PC-3 (cell line): ENCODE measurements around the gene CYB5R2. TPM values are rescaled to one million over a fixed set of nuclear protein-coding genes. Genes with fewer than 3 reads are reported as not detected.

Source experiments
- ATAC-seq: fragments of 200-7000 bp; cut with Tn5 transposase; 2 replicates; pipeline ENCODE4 v1.9.1; 2020; ENCODE audit warnings: mild to moderate bottlenecking, moderate library complexity
- BruUV-seq: library from RNA; stranded (reverse); fragments of 400-500 nt; replicated peaks from 2 replicates; lab custom pipeline; 2021; lab: Mats Ljungman, UMichigan
- CTCF ChIA-PET: fragments of 300-600 bp; sonication (Branson Sonifier 250); formaldehyde crosslinking; loops from one replicate; lab custom pipeline; 2022; ENCODE audit warnings: antibody characterized with exemption; lab: Charles Lee
- POLR2A ChIA-PET: fragments of 300-600 bp; sonication (Branson Sonifier 250); formaldehyde crosslinking; loops from one replicate; lab custom pipeline; 2022; ENCODE audit warnings: antibody characterized with exemption; ENCODE audit not compliant: unreplicated experiment; lab: Charles Lee
- DNase-seq: peaks from one replicate; pipeline ENCODE4 v3.0.0-alpha.2; 2015
- H2AFZ ChIP-seq: fragments of 300-600 bp; sonication (generic); 2 replicates; pipeline ENCODE4 v1.6.0; 2016; ENCODE audit warnings: antibody characterized with exemption, low read length
- H3F3A ChIP-seq: fragments of 300-600 bp; sonication (generic); one replicate; pipeline ENCODE4 v1.6.0; 2017; ENCODE audit warnings: antibody characterized with exemption, low read length, control low read depth, mild to moderate bottlenecking; ENCODE audit not compliant: unreplicated experiment
- H3K27ac ChIP-seq: fragments of 300-600 bp; sonication (generic); 2 replicates; pipeline ENCODE4 v1.5.1; 2016; ENCODE audit warnings: mild to moderate bottlenecking, low read length
- H3K27me3 ChIP-seq: fragments of 300-600 bp; sonication (generic); 2 replicates; pipeline ENCODE4 v1.6.1; 2016; ENCODE audit warnings: low read length, mixed read lengths
- H3K36me3 ChIP-seq: fragments of 300-600 bp; sonication (generic); 2 replicates; pipeline ENCODE4 v1.6.1; 2016; ENCODE audit warnings: low read depth, mixed run types, low read length, mixed read lengths
- H3K4me1 ChIP-seq: fragments of 300-600 bp; sonication (generic); 2 replicates; pipeline ENCODE4 v1.5.1; 2016; ENCODE audit warnings: low read length; ENCODE audit not compliant: insufficient read depth
- H3K4me2 ChIP-seq: fragments of 300-600 bp; sonication (generic); 2 replicates; pipeline ENCODE4 v1.6.0; 2016; ENCODE audit warnings: low read length
- H3K4me3 ChIP-seq: fragments of 300-600 bp; sonication (generic); 2 replicates; pipeline ENCODE4 v1.5.1; 2016; ENCODE audit warnings: mild to moderate bottlenecking, low read length, mixed read lengths
- H3K79me2 ChIP-seq: fragments of 300-600 bp; sonication (generic); 2 replicates; pipeline ENCODE4 v1.6.1; 2017; ENCODE audit warnings: low read length, mixed read lengths
- H3K9ac ChIP-seq: fragments of 300-600 bp; sonication (generic); 2 replicates; pipeline ENCODE4 v1.6.0; 2016; ENCODE audit warnings: mild to moderate bottlenecking, low read length
- H3K9me2 ChIP-seq: fragments of 300-600 bp; sonication (generic); replicated peaks from 2 replicates; pipeline ENCODE4 v1.6.1; 2016; ENCODE audit warnings: mixed run types, low read length, mixed read lengths
- H3K9me3 ChIP-seq: fragments of 300-600 bp; sonication (generic); 2 replicates; pipeline ENCODE4 v1.6.1; 2016; ENCODE audit warnings: low read length, mixed read lengths
- H4K20me1 ChIP-seq: fragments of 300-600 bp; sonication (generic); 2 replicates; pipeline ENCODE4 v1.6.1; 2016; ENCODE audit warnings: low read length, mixed read lengths
- CTCF ChIP-seq: fragments of 300-600 bp; sonication (generic); conservative IDR thresholded peaks from 2 replicates; pipeline ENCODE4 v1.5.1; 2017; ENCODE audit warnings: antibody characterized with exemption, low read depth, mild to moderate bottlenecking, low read length
- EZH2 ChIP-seq: fragments of 300-600 bp; sonication (generic); IDR thresholded peaks from one replicate; pipeline ENCODE4 v1.6.1; 2017; ENCODE audit warnings: antibody characterized with exemption, mild to moderate bottlenecking, low read length; ENCODE audit not compliant: unreplicated experiment
- EZH2phosphoT487 ChIP-seq: fragments of 300-600 bp; sonication (generic); IDR thresholded peaks from 2 replicates; pipeline ENCODE4 v1.6.1; 2018; ENCODE audit warnings: mild to moderate bottlenecking, antibody characterized with exemption, low read length, borderline replicate concordance
- intact Hi-C: fragments of 100-400 bp; cut with micrococcal nuclease; formaldehyde crosslinking; loops from 2 replicates; pipeline ENCODE4 v1.9.0; 2023
- total RNA-seq: library from RNA; depleted of rRNA; stranded (reverse); fragments of >200 nt; gene quantifications from 2 replicates; pipeline ENCODE4 v1.2.3, GENCODE V29; 2014

Gene CYB5R2
- total RNA-seq, 1 experiment from 2014 or later, result 5.4 TPM

- no peaks in the 10 kb centered on the region for H3K9me2 ChIP-seq
- no peaks in the 10 kb centered on the region for H3K4me1 ChIP-seq
- ChIA-PET POLR2A (no interaction called here), CTCF (no interaction called here)
- H2AFZ ChIP-seq, result no peak overlapping the region
- BruUV-seq, result no TSS peak
- ATAC-seq (no peak), DNase-seq (no peak)
- H3K9ac ChIP-seq, result no peak overlapping the region
- no peak overlapping the region for H3K4me3 ChIP-seq
- no peaks in the 10 kb centered on the region for H3F3A ChIP-seq
- no peaks in the 10 kb centered on the region for H4K20me1 ChIP-seq
- no peak overlapping the region for H3K27ac ChIP-seq
- H3K36me3 ChIP-seq, result no peaks in the 10 kb centered on the region
- no peak overlapping the region for H3K4me2 ChIP-seq
- no peaks in the 10 kb centered on the region for H3K9me3 ChIP-seq
- intact Hi-C loops, result no loop called here
- TF ChIP-seq EZH2phosphoT487 (no peak), CTCF (no peak), EZH2 (no peak)
- H3K27me3 ChIP-seq, result peaks cover 13% of the 10 kb centered on the region; the same call in 1 of the 2 replicates
- H3K79me2 ChIP-seq, result no peaks in the 10 kb centered on the region
Observed at GRCh38 chr11:7635137-7635536, 38.2 kb downstream of the CYB5R2 start.

- Histone ChIP-seq H3K79me2 (no peaks in the 10 kb centered on the region), H3K9me3 (no peaks in the 10 kb centered on the region), H3K36me3 (no peaks in the 10 kb centered on the region), H2AFZ (no peak overlapping the region), H3K27me3 (peaks cover 13% of the 10 kb centered on the region; the same call in 1 of the 2 replicates), H3K4me2 (no peak overlapping the region), H4K20me1 (no peaks in the 10 kb centered on the region), H3K9me2 (no peaks in the 10 kb centered on the region), H3K4me1 (no peaks in the 10 kb centered on the region), H3K9ac (no peak overlapping the region), H3K27ac (no peak overlapping the region), H3K4me3 (no peak overlapping the region), H3F3A (no peaks in the 10 kb centered on the region)
- no TSS peak for BruUV-seq
- intact Hi-C loops, result no loop called here
- POLR2A ChIA-PET, result no interaction called here
- DNase-seq (no peak), ATAC-seq (no peak)
- CTCF ChIA-PET, result no interaction called here
- TF ChIP-seq EZH2phosphoT487, result no peak
- no peak for TF ChIP-seq CTCF
- TF ChIP-seq EZH2, result no peak
Observed at GRCh38 chr11:7632211-7632610, 41.1 kb downstream of the CYB5R2 start.

DNA sequence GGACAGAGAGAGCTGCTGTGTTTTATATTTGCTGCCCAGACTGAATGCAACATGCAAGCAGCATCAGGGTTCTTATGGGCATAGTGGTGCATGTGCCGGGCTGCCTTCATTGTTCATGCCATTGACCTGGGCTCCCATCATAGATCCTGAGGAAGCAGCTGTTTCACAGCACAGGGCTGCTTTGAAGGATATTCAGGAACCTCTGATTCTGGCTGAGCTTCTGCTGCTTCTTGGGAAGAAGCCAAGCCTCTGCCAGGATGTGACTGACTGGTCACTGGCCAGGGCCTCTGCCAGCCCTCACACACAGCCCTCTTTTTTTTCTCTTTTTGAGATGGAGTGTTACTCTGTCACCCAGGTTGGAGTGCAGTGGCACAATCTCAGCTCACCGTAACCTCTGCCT, 43.3 kb downstream of the CYB5R2 start:
- no TSS peak for BruUV-seq
- ChIA-PET POLR2A (no interaction called here), CTCF (no interaction called here)
- Histone ChIP-seq H3K4me2 (no peak overlapping the region), H3K9me3 (no peaks in the 10 kb centered on the region), H3K4me3 (no peak overlapping the region), H3K9me2 (no peaks in the 10 kb centered on the region), H2AFZ (no peak overlapping the region), H3F3A (no peaks in the 10 kb centered on the region), H4K20me1 (no peaks in the 10 kb centered on the region), H3K27me3 (0 out of 2 replicates have a peak, but pooled peaks cover 1% of the 10 kb centered on the region), H3K27ac (no peak overlapping the region), H3K36me3 (no peaks in the 10 kb centered on the region), H3K9ac (no peak overlapping the region), H3K79me2 (no peaks in the 10 kb centered on the region), H3K4me1 (no peaks in the 10 kb centered on the region)
- DNase-seq, result peak; percentile 34
- ATAC-seq, result no peak
- TF ChIP-seq CTCF (no peak), EZH2phosphoT487 (no peak), EZH2 (no peak)
- intact Hi-C loops, result no loop called here
